H1 (cell line): Measurements from ENCODE around the gene CLEC4F. TPM values are rescaled to one million over a fixed set of nuclear protein-coding genes. Genes with fewer than 3 reads are reported as not detected.

Experiments used
- CTCF ChIA-PET: fragments of 300-600 bp; sonication (Branson Sonifier 250); formaldehyde crosslinking; loops from one replicate; lab custom pipeline; 2021; ENCODE audit not compliant: partially characterized antibody; lab: Charles Lee
- POLR2A ChIA-PET: fragments of 300-600 bp; sonication (Branson Sonifier 250); formaldehyde crosslinking; loops from one replicate; lab custom pipeline; 2021; ENCODE audit warnings: inconsistent platforms; ENCODE audit not compliant: partially characterized antibody; lab: Charles Lee
- DNase-seq, 2 experiments: peaks; one replicate each; pipeline versions ENCODE4 v3.0.0 to v3.0.0-alpha.2; 2010 to 2022; ENCODE audit warnings: low spot score in 2 of 2, low read depth in 1 of 2, mixed read lengths in 1 of 2
- FAIRE-seq: peaks from 2 replicates; lab custom pipeline; 2011; peaks lifted over from hg19 to GRCh38; lab: Jason Lieb, UNC
- H2AFZ ChIP-seq: 2 replicates; pipeline ENCODE4 v1.8.1; 2012; ENCODE audit warnings: low read length, inconsistent platforms
- H2AK5ac ChIP-seq: 2 replicates; pipeline ENCODE4 v1.6.1; 2013; ENCODE audit warnings: low read depth, low read length
- H2BK120ac ChIP-seq: replicated peaks from 2 replicates; pipeline ENCODE3; 2013; ENCODE audit warnings: low read depth, low read length, inconsistent platforms
- H2BK12ac ChIP-seq: 2 replicates; pipeline ENCODE4 v1.6.1; 2013; ENCODE audit warnings: low read depth, low read length
- H2BK15ac ChIP-seq: 2 replicates; pipeline ENCODE4 v1.6.1; 2013; ENCODE audit warnings: low read length
- H2BK20ac ChIP-seq: 2 replicates; pipeline ENCODE4 v1.6.1; 2013; ENCODE audit warnings: low read length
- H2BK5ac ChIP-seq: 2 replicates; pipeline ENCODE4 v1.6.1; 2013; ENCODE audit warnings: low read depth, low read length
- H3K14ac ChIP-seq: 2 replicates; pipeline ENCODE4 v1.6.1; 2013; ENCODE audit warnings: inconsistent platforms; ENCODE audit not compliant: insufficient read length
- H3K18ac ChIP-seq: 2 replicates; pipeline ENCODE4 v1.6.1; 2013; ENCODE audit warnings: low read length; ENCODE audit errors: extremely low read depth
- H3K23ac ChIP-seq: 2 replicates; pipeline ENCODE4 v1.6.1; 2013; ENCODE audit warnings: inconsistent platforms; ENCODE audit not compliant: insufficient read length
- H3K23me2 ChIP-seq: 2 replicates; pipeline ENCODE4 v1.6.1; 2013; ENCODE audit warnings: low read depth, low read length
- H3K27ac ChIP-seq: 2 replicates; pipeline ENCODE4 v1.6.1; 2011; ENCODE audit warnings: low read depth, low read length, inconsistent platforms
- H3K27me3 ChIP-seq, 4 experiments: replicated peaks in 1 of 4; 1 replicate in 1 of 4; 2 replicates in 3 of 4; pipeline versions ENCODE4 v1.6.1 to v1.8.1; 2011 to 2013; ENCODE audit warnings: low read length in 3 of 4, mild to moderate bottlenecking in 3 of 4, inconsistent platforms in 2 of 4, mixed read lengths in 2 of 4, moderate library complexity in 1 of 4; ENCODE audit not compliant: control insufficient read depth in 3 of 4, insufficient read depth in 3 of 4; ENCODE audit errors: extremely low read depth in 1 of 4
- H3K36me3 ChIP-seq, 4 experiments: 2 replicates each; pipeline versions ENCODE4 v1.6.1 to v1.8.1; 2011 to 2013; ENCODE audit warnings: mild to moderate bottlenecking in 4 of 4, low read length in 3 of 4, moderate library complexity in 2 of 4, control low read depth in 1 of 4, inconsistent platforms in 1 of 4; ENCODE audit not compliant: insufficient read depth in 4 of 4, control insufficient read depth in 2 of 4
- H3K4ac ChIP-seq: replicated peaks from 2 replicates; pipeline ENCODE3; 2013; ENCODE audit warnings: low read length, low read depth, mixed read lengths, inconsistent platforms; ENCODE audit not compliant: insufficient read length
- H3K4me1 ChIP-seq, 4 experiments: replicated peaks in 1 of 4; 1 replicate in 1 of 4; 2 replicates in 3 of 4; pipeline versions ENCODE4 v1.6.1 to v1.8.1; 2011 to 2013; ENCODE audit warnings: low read length in 3 of 4, inconsistent platforms in 2 of 4, mixed read lengths in 1 of 4; ENCODE audit not compliant: insufficient read depth in 4 of 4, control insufficient read depth in 3 of 4
- H3K4me2 ChIP-seq, 2 experiments: 2 replicates each; pipeline versions ENCODE4 v1.6.1 to v1.8.1; 2011 to 2013; ENCODE audit warnings: low read depth in 2 of 2, low read length in 2 of 2, control low read depth in 1 of 2, inconsistent platforms in 1 of 2, mild to moderate bottlenecking in 1 of 2; ENCODE audit not compliant: insufficient read depth in 1 of 2
- H3K4me3 ChIP-seq, 4 experiments: fragments of 200-600, 300-600 bp in 1 of 4; sonication (generic), shearing (Covaris generic), sonication (Bioruptor Twin) in 1 of 4; 2 replicates each; pipeline versions ENCODE4 v1.5.1 to v1.8.1; 2011 to 2016; ENCODE audit warnings: low read length in 4 of 4, low read depth in 3 of 4, control low read depth in 2 of 4, inconsistent platforms in 2 of 4, mild to moderate bottlenecking in 2 of 4, mixed read lengths in 1 of 4, moderate library complexity in 1 of 4; ENCODE audit not compliant: insufficient read depth in 2 of 4; ENCODE audit errors: extremely low read depth in 1 of 4
- H3K56ac ChIP-seq: replicated peaks from 2 replicates; pipeline ENCODE3; 2013; ENCODE audit warnings: low read depth, mild to moderate bottlenecking, mixed read lengths, low read length, inconsistent platforms; ENCODE audit not compliant: insufficient read length
- H3K79me1 ChIP-seq: 2 replicates; pipeline ENCODE4 v1.6.1; 2013; ENCODE audit warnings: low read depth, low read length, control low read depth
- H3K79me2 ChIP-seq, 2 experiments: 2 replicates each; pipeline versions ENCODE4 v1.6.1 to v1.8.1; 2012 to 2013; ENCODE audit warnings: low read length in 2 of 2, mild to moderate bottlenecking in 2 of 2, inconsistent platforms in 1 of 2; ENCODE audit not compliant: insufficient read depth in 2 of 2, control insufficient read depth in 1 of 2
- H3K9ac ChIP-seq, 4 experiments: replicated peaks in 1 of 4; 1 replicate in 1 of 4; 2 replicates in 3 of 4; pipeline versions ENCODE4 v1.6.1 to v1.8.1; 2011 to 2013; ENCODE audit warnings: low read depth in 3 of 4, low read length in 3 of 4, control low read depth in 2 of 4, mild to moderate bottlenecking in 2 of 4, moderate library complexity in 2 of 4, inconsistent platforms in 1 of 4; ENCODE audit errors: extremely low read depth in 1 of 4
- H3K9me3 ChIP-seq, 2 experiments: 2 replicates each; pipeline versions ENCODE4 v1.6.1 to v1.8.1; 2012 to 2013; ENCODE audit warnings: mild to moderate bottlenecking in 2 of 2, moderate library complexity in 2 of 2, control low read depth in 1 of 2, inconsistent platforms in 1 of 2, low read depth in 1 of 2, low read length in 1 of 2, mixed read lengths in 1 of 2; ENCODE audit not compliant: insufficient read depth in 2 of 2
- H4K20me1 ChIP-seq, 2 experiments: replicated peaks in 1 of 2; 2 replicates each; pipeline versions ENCODE3 to v1.8.1; 2011 to 2013; ENCODE audit warnings: inconsistent platforms in 2 of 2, low read length in 2 of 2, mild to moderate bottlenecking in 1 of 2; ENCODE audit not compliant: insufficient read depth in 2 of 2, control insufficient read depth in 1 of 2
- H4K5ac ChIP-seq: 2 replicates; pipeline ENCODE4 v1.6.1; 2013; ENCODE audit warnings: low read length, low read depth, mixed read lengths, inconsistent platforms; ENCODE audit not compliant: insufficient read length
- H4K8ac ChIP-seq: 2 replicates; pipeline ENCODE4 v1.8.0; 2013; ENCODE audit warnings: mild to moderate bottlenecking, moderate library complexity, low read length, inconsistent platforms; ENCODE audit not compliant: insufficient read depth; ENCODE audit errors: extremely low read depth
- H4K91ac ChIP-seq: replicated peaks from 2 replicates; pipeline ENCODE3; 2013; ENCODE audit warnings: low read length, mixed read lengths, inconsistent platforms; ENCODE audit not compliant: insufficient read length
- CBX8 ChIP-seq: fragments of 300-800, 300-1000 bp; sonication (generic); IDR thresholded peaks from 2 replicates; pipeline ENCODE4 v1.7.1; 2016; ENCODE audit warnings: low read depth, low read length, borderline replicate concordance
- EZH2 ChIP-seq: fragments of 200-600 bp; sonication (generic); IDR thresholded peaks from 2 replicates; pipeline ENCODE4 v1.7.1; 2012; ENCODE audit warnings: low read depth, mild to moderate bottlenecking, moderate library complexity, low read length, inconsistent platforms; ENCODE audit not compliant: severe bottlenecking
- NANOG ChIP-seq: IDR thresholded peaks from 2 replicates; pipeline ENCODE4 v1.6.1; 2011; ENCODE audit warnings: low read length, low read depth, mild to moderate bottlenecking, inconsistent platforms; ENCODE audit not compliant: insufficient read depth, poor library complexity, severe bottlenecking
- POU5F1 ChIP-seq: IDR thresholded peaks from 2 replicates; pipeline ENCODE4 v1.6.1; 2011; ENCODE audit warnings: low read depth, mild to moderate bottlenecking, low read length, moderate library complexity
- SP1 ChIP-seq: IDR thresholded peaks from 2 replicates; pipeline ENCODE4 v1.6.1; 2011; ENCODE audit warnings: low read depth, low read length
- WGBS, 2 experiments: shearing (Covaris generic) in 1 of 2; methylation state at CpG; one replicate each; pipeline versions ENCODE4 v1.1.6 to v1.1.7; 2013 to 2015; ENCODE audit warnings: low lambda C conversion rate in 2 of 2, mixed read lengths in 2 of 2, inconsistent platforms in 1 of 2, low coverage in 1 of 2, missing lambda C conversion rate in 1 of 2; ENCODE audit not compliant: insufficient replicate concordance in 2 of 2, insufficient coverage in 1 of 2, insufficient read length in 1 of 2; ENCODE audit errors: extremely low coverage in 1 of 2, missing lambda C conversion rate in 1 of 2; 5-methylcytosine and 5-hydroxymethylcytosine counted together
- polyA plus RNA-seq, 7 experiments: library from polyadenylated mRNA; depleted of rRNA in 3 of 7; stranded (reverse) in 5 of 7; unstranded in 2 of 7; fragments of >200 nt in 5 of 7; fragments of 200-250 nt in 2 of 7; gene quantifications; 1 replicate in 5 of 7; 2 replicates in 1 of 7; 4 replicates in 1 of 7; pipeline versions ENCODE4 v1.2.1 to v1.2.3, GENCODE V29; 2011 to 2013; ENCODE audit warnings: missing spikeins in 2 of 7, mixed read lengths in 2 of 7
- total RNA-seq: library from RNA; stranded (reverse); fragmentation: NEBNext Ultra II Directional; extraction: Animal tissue kit (Norgen Biotek cat#: 25700); gene quantifications from 2 replicates; pipeline ENCODE4 v1.2.1, GENCODE V29; 2021
- TF ChIP-seq, protein P1 (sequence below): IDR thresholded peaks from 2 replicates; pipeline ENCODE4 v1.6.1; 2012; ENCODE audit warnings: inconsistent platforms
- TF ChIP-seq, protein P2 (sequence below): IDR thresholded peaks from 2 replicates; pipeline ENCODE4 v1.6.1; 2012; ENCODE audit warnings: low read length, inconsistent platforms

Gene CLEC4F
- total and polyA plus RNA-seq, 2 of the 8 experiments (the other 6 are each of a cell fraction or from before 2014, with no cell fraction given), result not detected

DNA sequence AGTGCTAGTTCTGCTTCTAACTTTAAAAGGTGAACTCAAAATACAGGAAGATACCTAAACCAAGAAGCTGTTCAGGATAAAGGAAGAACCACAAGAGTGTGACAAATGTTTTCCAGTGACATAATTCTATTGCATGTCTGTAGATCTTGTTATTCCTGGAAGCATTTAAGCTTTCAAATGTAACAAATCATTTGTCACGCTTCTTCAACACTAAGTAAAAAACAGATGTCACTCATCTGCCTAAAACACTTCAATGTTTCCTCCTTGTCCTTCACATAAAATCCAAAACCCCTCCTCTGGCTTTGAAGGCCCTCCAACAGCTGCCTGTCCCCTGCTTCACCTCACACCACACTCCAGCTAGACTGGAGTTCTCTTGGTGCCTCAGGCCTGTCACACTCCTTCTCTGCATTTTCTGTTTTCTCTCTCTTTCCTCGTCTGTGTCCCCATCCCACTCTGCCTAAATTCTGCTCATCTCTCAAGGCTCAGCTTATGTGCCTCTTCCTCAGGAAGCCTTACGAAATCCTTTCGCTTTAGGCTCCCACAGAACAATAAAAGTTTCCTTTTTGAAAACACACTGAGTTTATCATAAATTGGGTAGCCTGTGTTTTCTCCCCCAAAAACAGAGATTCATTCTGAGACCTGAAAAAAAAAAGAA lies 6.4 kb upstream of the CLEC4F start:
- Histone ChIP-seq H3K79me1 (no peaks in the 10 kb centered on the region), H3K27me3 (no peaks in the 10 kb centered on the region; a peak in 1 of 7 replicates), H2AFZ (no peak overlapping the region), H4K8ac (peak overlapping the region; percentile 59; the same call in 1 of the 2 replicates), H3K79me2 (no peaks in the 10 kb centered on the region), H2BK12ac (no peak overlapping the region), H2AK5ac (no peak overlapping the region), H4K20me1 (no peaks in the 10 kb centered on the region), H3K9me3 (no peaks in the 10 kb centered on the region), H3K56ac (no peak overlapping the region), H3K18ac (no peak overlapping the region), H2BK5ac (no peak overlapping the region), H3K4me1 (peaks cover 0 to 5% (median 2%) of the 10 kb centered on the region in 4 experiments; a peak in 4 of 7 replicates), H3K27ac (no peak overlapping the region), H3K4me3 (no peak overlapping the region), H3K23me2 (no peaks in the 10 kb centered on the region), H2BK15ac (no peak overlapping the region), H3K36me3 (no peaks in the 10 kb centered on the region), H3K4ac (no peak overlapping the region)
- FAIRE-seq, result no peak
- ChIA-PET POLR2A (interaction anchor here (1.0 kb wide), 1 partner anchor 169 kb away, joined by 3 read pairs; no protein-coding TSS in a partner anchor), CTCF (interaction anchor here (0.8 to 2.2 kb wide), 8 partner anchors 18 to 133 kb away, joined by 3 to 6 read pairs (median 4); no protein-coding TSS in a partner anchor)
- WGBS, 2 experiments, result 94% methylated on average over 4 of the region's 4 CpGs; no CpG with 5 or more reads in 1 of the 2 experiments
- TF ChIP-seq, protein P1, sequence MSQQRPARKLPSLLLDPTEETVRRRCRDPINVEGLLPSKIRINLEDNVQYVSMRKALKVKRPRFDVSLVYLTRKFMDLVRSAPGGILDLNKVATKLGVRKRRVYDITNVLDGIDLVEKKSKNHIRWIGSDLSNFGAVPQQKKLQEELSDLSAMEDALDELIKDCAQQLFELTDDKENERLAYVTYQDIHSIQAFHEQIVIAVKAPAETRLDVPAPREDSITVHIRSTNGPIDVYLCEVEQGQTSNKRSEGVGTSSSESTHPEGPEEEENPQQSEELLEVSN, result no peak
- TF ChIP-seq, protein P2, sequence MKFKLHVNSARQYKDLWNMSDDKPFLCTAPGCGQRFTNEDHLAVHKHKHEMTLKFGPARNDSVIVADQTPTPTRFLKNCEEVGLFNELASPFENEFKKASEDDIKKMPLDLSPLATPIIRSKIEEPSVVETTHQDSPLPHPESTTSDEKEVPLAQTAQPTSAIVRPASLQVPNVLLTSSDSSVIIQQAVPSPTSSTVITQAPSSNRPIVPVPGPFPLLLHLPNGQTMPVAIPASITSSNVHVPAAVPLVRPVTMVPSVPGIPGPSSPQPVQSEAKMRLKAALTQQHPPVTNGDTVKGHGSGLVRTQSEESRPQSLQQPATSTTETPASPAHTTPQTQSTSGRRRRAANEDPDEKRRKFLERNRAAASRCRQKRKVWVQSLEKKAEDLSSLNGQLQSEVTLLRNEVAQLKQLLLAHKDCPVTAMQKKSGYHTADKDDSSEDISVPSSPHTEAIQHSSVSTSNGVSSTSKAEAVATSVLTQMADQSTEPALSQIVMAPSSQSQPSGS, result no peak
- no peak for TF ChIP-seq POU5F1
- TF ChIP-seq EZH2, result no peak
- TF ChIP-seq SP1, result no peak
- no peak for TF ChIP-seq CBX8
- no peak for TF ChIP-seq NANOG
- TF ChIP-seq, all 59 proteins: peak for 0
- Histone ChIP-seq H2BK120ac (peak overlapping the region; percentile 69), H4K5ac (no peak overlapping the region), H3K4me2 (no peak overlapping the region), H2BK20ac (no peak overlapping the region), H3K23ac (no peak overlapping the region), H4K91ac (no peak overlapping the region), H3K9ac (no peak overlapping the region), H3K14ac (no peak overlapping the region)
- no peak for DNase-seq
